Neuron (in vitro differentiated cells): ENCODE data around the gene PIK3R5.

ENCODE experiments used
- H2AFZ ChIP-seq: one replicate; pipeline ENCODE4 v1.6.1; 2013; ENCODE audit warnings: low read depth, mild to moderate bottlenecking, inconsistent platforms, low read length, moderate library complexity
- H3K27me3 ChIP-seq: one replicate; pipeline ENCODE4 v1.6.1; 2013; ENCODE audit warnings: low read length; ENCODE audit not compliant: insufficient read depth
- H3K36me3 ChIP-seq: one replicate; pipeline ENCODE4 v1.6.1; 2013; ENCODE audit warnings: low read length; ENCODE audit not compliant: insufficient read depth
- H3K4me1 ChIP-seq: one replicate; pipeline ENCODE4 v1.6.1; 2013; ENCODE audit warnings: low read length; ENCODE audit not compliant: insufficient read depth
- H3K4me3 ChIP-seq: 2 replicates; pipeline ENCODE4 v1.5.1; 2013; ENCODE audit warnings: mild to moderate bottlenecking, low read length, moderate library complexity
- H3K9me3 ChIP-seq: one replicate; pipeline ENCODE4 v1.6.1; 2013; ENCODE audit warnings: low read length

The PIK3R5 gene

GRCh38 chr17:8877984-8878383 is 87.5 kb downstream of the PIK3R5 start:
- no peaks in the 10 kb centered on the region for H3K27me3 ChIP-seq

DNA sequence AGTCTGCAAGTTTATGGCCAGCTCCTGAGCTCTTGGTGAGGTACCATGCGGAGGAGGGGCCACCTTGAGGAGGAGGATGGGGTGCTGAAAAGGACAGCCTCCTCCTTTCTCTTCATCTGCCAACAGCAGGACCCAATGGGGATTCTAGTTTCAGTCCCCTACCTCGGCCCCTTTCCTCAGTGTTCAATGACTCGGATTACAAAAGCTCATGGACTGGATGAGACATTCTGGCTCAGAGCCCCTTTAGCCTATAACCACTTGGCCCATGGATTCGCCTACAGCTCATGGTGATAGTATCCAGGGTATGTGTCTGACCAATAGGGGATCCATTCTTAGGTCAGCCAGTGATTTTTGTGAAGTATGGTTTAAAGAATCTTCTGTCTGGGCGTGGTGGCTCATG is 89.5 kb downstream of the PIK3R5 start:
- Histone ChIP-seq H2AFZ (no peak overlapping the region), H3K27me3 (no peaks in the 10 kb centered on the region), H3K36me3 (no peaks in the 10 kb centered on the region), H3K4me1 (no peaks in the 10 kb centered on the region), H3K9me3 (no peaks in the 10 kb centered on the region), H3K4me3 (no peak overlapping the region)

More at GRCh38 chr17:8877984-8878383, 87.5 kb downstream of the PIK3R5 start:
- H3K4me1 ChIP-seq: no peaks in the 10 kb centered on the region
- H3K9me3 ChIP-seq: no peaks in the 10 kb centered on the region
- H3K4me3 ChIP-seq: no peak overlapping the region
- no peaks in the 10 kb centered on the region for H3K36me3 ChIP-seq
- no peak overlapping the region for H2AFZ ChIP-seq

DNA sequence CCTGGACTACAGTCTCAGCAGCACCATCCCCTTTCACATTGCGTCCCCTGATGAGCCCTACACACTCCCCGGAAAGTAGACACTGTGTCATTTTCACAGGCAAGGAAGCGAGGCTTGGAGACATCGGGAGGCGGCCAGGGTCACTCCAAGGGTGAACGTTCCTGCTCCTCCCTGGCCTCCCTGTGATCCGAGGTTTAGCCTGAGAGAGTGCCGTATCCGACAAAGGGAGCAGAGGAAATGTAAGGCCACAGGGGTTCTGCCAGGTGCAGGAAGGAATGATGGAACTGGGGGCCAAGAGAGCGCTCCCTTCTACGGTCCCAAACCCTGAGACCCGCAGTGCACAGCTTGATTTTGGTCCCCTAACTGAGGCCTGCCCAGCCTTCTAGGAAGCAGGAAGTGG is 90.1 kb downstream of the PIK3R5 start:
- Histone ChIP-seq H3K4me1 (no peaks in the 10 kb centered on the region), H3K36me3 (no peaks in the 10 kb centered on the region), H3K4me3 (no peak overlapping the region), H2AFZ (no peak overlapping the region), H3K27me3 (no peaks in the 10 kb centered on the region), H3K9me3 (no peaks in the 10 kb centered on the region)

- Histone ChIP-seq H3K27me3 (no peaks in the 10 kb centered on the region), H3K4me1 (no peaks in the 10 kb centered on the region), H3K4me3 (no peak overlapping the region), H3K36me3 (no peaks in the 10 kb centered on the region), H3K9me3 (no peaks in the 10 kb centered on the region), H2AFZ (no peak overlapping the region)
These were observed 91.4 kb downstream of the PIK3R5 start for GRCh38 chr17:8873801-8874715.

DNA sequence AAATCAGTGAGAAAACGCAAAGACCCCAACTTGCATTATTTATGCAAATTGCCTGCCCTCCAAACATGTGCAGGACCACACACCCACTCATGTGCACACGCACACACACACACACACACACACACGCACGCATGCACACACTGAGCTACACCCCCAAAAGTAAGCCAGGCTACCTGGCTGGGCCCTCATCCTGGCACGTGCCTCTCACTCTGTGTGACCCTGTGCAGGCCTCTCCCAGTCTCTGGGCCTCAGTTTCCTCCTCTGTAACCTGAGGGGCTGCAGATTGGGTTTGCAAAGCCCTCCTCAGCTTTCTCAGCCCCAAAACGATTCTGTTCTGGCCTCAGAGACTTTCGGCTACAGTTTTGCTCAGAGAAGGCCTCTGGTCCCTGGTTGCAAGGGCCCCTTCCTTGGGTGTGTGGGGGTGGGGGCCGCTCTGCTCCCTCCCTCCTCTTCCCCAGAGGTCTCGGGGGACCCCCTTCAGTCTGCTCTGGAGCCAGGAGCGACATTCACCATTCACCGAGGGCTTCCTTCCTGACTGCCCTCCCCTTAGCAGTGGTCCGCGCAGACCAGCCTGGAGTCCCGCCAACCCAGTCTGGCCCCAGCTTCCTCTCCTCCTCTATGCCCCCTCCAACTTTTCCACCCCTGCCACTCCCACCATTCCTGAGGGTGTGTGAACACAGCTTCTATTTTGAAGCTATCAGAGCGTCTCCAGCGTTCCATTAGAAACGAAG is 92.6 kb downstream of the PIK3R5 start:
- no peaks in the 10 kb centered on the region for H3K27me3 ChIP-seq
- H3K4me3 ChIP-seq: no peak overlapping the region

DNA sequence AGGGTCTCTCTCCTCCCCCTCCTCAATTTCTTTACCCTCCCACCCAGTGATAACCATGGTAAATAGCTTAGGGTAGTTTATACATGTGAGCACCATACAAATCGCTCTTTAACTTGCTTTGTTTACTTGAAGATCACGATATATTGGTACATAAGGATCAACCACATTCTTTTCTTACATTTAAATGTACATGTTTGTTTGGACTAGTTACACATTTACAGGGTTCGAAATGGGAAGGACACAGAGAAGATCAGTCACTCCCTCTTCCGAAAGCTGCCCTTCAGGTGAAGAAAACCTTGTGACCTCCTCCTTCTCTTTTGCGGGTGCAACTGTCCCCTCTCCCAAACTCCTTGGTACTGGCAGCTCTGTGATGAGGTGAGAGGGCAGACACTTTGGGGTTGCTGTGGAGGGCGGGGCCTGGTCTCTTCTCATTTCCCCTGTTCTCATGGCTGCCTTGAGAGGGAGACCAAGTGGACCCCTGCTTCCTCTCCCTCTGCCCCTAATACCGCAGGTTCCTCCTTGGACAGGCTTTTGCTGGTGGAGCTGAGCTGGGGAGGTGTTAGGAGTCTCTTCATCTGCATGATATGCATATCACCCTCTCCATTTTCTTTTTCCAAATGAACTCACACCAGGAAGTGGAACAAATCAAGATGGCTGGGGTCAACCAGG is 93.3 kb downstream of the PIK3R5 start:
- Histone ChIP-seq H3K4me3 (no peak overlapping the region), H2AFZ (no peak overlapping the region), H3K27me3 (no peaks in the 10 kb centered on the region), H3K36me3 (no peaks in the 10 kb centered on the region), H3K9me3 (no peaks in the 10 kb centered on the region), H3K4me1 (no peaks in the 10 kb centered on the region)

More for the DNA sequence above, 92.6 kb downstream of the PIK3R5 start:
- no peaks in the 10 kb centered on the region for H3K36me3 ChIP-seq
- no peaks in the 10 kb centered on the region for H3K9me3 ChIP-seq
- no peak overlapping the region for H2AFZ ChIP-seq
- no peaks in the 10 kb centered on the region for H3K4me1 ChIP-seq

DNA sequence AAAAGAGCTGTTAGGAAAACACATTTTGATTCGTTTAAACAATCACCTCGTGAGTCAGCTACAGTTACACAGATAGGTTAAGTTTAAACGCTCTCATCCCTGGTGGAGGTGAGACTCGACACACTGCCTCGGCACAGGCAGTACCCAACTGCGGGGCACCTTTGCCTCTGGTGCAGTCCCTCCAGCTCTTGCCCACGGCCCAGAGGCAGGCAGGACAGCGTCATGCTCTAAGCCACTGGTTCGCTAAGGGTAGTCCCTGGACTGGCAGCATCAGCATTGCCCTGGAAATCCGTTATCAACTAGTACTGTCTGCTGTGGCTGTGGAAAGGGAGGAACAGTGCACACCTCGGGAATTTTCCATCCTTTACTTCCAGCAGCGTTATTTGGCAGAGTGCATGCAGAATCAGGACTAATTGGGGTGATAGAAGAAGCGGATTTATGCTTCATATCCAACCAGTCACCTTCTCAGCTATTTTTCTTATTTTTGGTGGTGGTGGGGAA is 94.4 kb downstream of the PIK3R5 start:
- Histone ChIP-seq H3K4me1 (no peaks in the 10 kb centered on the region), H3K36me3 (no peaks in the 10 kb centered on the region), H2AFZ (no peak overlapping the region), H3K9me3 (no peaks in the 10 kb centered on the region), H3K27me3 (no peaks in the 10 kb centered on the region), H3K4me3 (no peak overlapping the region)

GRCh38 chr17:8870406-8871040 is 95.0 kb downstream of the PIK3R5 start:
- no peaks in the 10 kb centered on the region for H3K9me3 ChIP-seq

GRCh38 chr17:8869114-8869815 is 96.2 kb downstream of the PIK3R5 start:
- no peaks in the 10 kb centered on the region for H3K9me3 ChIP-seq
- H3K27me3 ChIP-seq: no peaks in the 10 kb centered on the region
- H3K4me1 ChIP-seq: no peaks in the 10 kb centered on the region
- no peak overlapping the region for H3K4me3 ChIP-seq
- H2AFZ ChIP-seq: no peak overlapping the region
- no peaks in the 10 kb centered on the region for H3K36me3 ChIP-seq

More at GRCh38 chr17:8870406-8871040, 95.0 kb downstream of the PIK3R5 start:
- no peaks in the 10 kb centered on the region for H3K4me1 ChIP-seq
- H3K27me3 ChIP-seq: no peaks in the 10 kb centered on the region
- no peak overlapping the region for H3K4me3 ChIP-seq
- H2AFZ ChIP-seq: no peak overlapping the region
- H3K36me3 ChIP-seq: no peaks in the 10 kb centered on the region

- Histone ChIP-seq H3K9me3 (no peaks in the 10 kb centered on the region), H3K27me3 (no peaks in the 10 kb centered on the region), H3K4me1 (no peaks in the 10 kb centered on the region), H3K4me3 (no peak overlapping the region), H2AFZ (no peak overlapping the region), H3K36me3 (no peaks in the 10 kb centered on the region)
These were observed 97.0 kb downstream of the PIK3R5 start for GRCh38 chr17:8868529-8868951.

- Histone ChIP-seq H3K4me1 (no peaks in the 10 kb centered on the region), H3K27me3 (no peaks in the 10 kb centered on the region), H3K4me3 (no peak overlapping the region), H2AFZ (no peak overlapping the region), H3K36me3 (no peaks in the 10 kb centered on the region), H3K9me3 (no peaks in the 10 kb centered on the region)
These were observed 97.4 kb downstream of the PIK3R5 start for GRCh38 chr17:8868092-8868491.

- Histone ChIP-seq H3K4me1 (no peaks in the 10 kb centered on the region), H2AFZ (no peak within 1 kb of the TSS), H3K36me3 (no peaks in the 10 kb centered on the region), H3K27me3 (no peaks in the 10 kb centered on the region), H3K9me3 (no peaks in the 10 kb centered on the region), H3K4me3 (no peak within 1 kb of the TSS)
These were observed 98.0 kb downstream of the PIK3R5 start, which contains the start of gene PIK3R6 for GRCh38 chr17:8867361-8867981. PIK3R6 (minus strand) TSS chr17:8867674; CDS start chr17:8849794, 17,880 bp downstream.
